Neural cell (in vitro differentiated cells): ENCODE results near the gene SPG11.

Experiments
- EP300 ChIP-seq: fragments of 450-650 bp; conservative IDR thresholded peaks from 2 replicates; pipeline ENCODE4 v1.6.1; 2014; ENCODE audit warnings: antibody characterized with exemption, mild to moderate bottlenecking, moderate library complexity; ENCODE audit not compliant: poor library complexity, severe bottlenecking
- EZH2 ChIP-seq: fragments of 200-600, 300-800 bp; shearing (Covaris generic), sonication (generic); IDR thresholded peaks from 2 replicates; pipeline ENCODE4 v1.6.1; 2014; ENCODE audit warnings: antibody characterized with exemption, low read length, borderline replicate concordance, mild to moderate bottlenecking; ENCODE audit not compliant: insufficient read depth, poor library complexity, severe bottlenecking
- POLR2AphosphoS5 ChIP-seq: IDR thresholded peaks from 2 replicates; pipeline ENCODE4 v1.6.1; 2012
- RAD21 ChIP-seq: fragments of 450-650 bp; conservative IDR thresholded peaks from 2 replicates; pipeline ENCODE4 v1.6.1; 2014; ENCODE audit warnings: antibody characterized with exemption, mild to moderate bottlenecking, moderate library complexity
- SMC3 ChIP-seq: fragments of 450-650 bp; conservative IDR thresholded peaks from 2 replicates; pipeline ENCODE4 v1.6.1; 2014; ENCODE audit warnings: antibody characterized with exemption, mild to moderate bottlenecking, moderate library complexity; ENCODE audit not compliant: poor library complexity
- TF ChIP-seq, protein P1 (sequence below): fragments of 450-650 bp; IDR thresholded peaks from 2 replicates; pipeline ENCODE4 v1.5.1; 2014; ENCODE audit warnings: antibody characterized with exemption, mild to moderate bottlenecking, moderate library complexity; ENCODE audit not compliant: poor library complexity, severe bottlenecking

DNA sequence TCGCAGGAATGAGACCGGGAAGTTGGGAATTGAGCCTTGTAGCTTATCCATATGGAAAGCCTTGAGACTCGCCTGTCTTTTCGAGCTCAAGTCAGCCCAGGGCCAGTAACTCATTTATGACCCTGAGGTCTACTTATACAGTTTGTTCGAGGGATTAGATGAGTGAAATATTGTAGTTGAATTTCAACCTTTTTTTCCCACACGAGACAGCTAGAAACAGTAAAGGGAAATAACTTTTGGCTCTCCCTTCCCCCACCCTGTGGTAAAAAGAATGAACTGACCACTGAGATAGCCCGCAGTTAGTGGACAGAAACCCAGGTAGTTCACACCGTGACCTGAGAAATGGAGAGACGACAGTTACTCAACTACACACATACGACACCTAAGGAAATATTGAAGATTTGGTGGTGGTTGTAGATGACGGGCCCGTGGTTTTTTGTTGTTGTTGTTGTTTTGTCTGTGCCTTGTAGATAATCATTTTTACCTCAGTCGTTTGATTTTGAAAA is 125.7 kb downstream of the SPG11 start:
- TF ChIP-seq, protein P1, sequence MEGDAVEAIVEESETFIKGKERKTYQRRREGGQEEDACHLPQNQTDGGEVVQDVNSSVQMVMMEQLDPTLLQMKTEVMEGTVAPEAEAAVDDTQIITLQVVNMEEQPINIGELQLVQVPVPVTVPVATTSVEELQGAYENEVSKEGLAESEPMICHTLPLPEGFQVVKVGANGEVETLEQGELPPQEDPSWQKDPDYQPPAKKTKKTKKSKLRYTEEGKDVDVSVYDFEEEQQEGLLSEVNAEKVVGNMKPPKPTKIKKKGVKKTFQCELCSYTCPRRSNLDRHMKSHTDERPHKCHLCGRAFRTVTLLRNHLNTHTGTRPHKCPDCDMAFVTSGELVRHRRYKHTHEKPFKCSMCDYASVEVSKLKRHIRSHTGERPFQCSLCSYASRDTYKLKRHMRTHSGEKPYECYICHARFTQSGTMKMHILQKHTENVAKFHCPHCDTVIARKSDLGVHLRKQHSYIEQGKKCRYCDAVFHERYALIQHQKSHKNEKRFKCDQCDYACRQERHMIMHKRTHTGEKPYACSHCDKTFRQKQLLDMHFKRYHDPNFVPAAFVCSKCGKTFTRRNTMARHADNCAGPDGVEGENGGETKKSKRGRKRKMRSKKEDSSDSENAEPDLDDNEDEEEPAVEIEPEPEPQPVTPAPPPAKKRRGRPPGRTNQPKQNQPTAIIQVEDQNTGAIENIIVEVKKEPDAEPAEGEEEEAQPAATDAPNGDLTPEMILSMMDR, result no peak
- TF ChIP-seq EZH2 (no peak), EP300 (no peak), POLR2AphosphoS5 (no peak), SMC3 (no peak), RAD21 (no peak)
